ENCODE results near the gene WNK4. TPM values are rescaled to one million over a fixed set of nuclear protein-coding genes. Genes with fewer than 3 reads are reported as not detected.

WNK4 gene
- total and polyA plus RNA-seq, 4 donors = 0.09 to 0.77 (median 0.45) TPM

- no peak for TF ChIP-seq CTCF (IDR thresholded peaks at IDR 0.05; ENCODE audit: control extremely low read depth, extremely low read depth)
- peaks cover 0 to 2% (median 0%) of the 10 kb centered on the region in 5 donors for H3K4me1 ChIP-seq (ENCODE audit: control insufficient read depth in 5 of 5, insufficient read depth in 5 of 5, low read length in 5 of 5)
- H3K27me3 ChIP-seq (ENCODE audit: control insufficient read depth in 3 of 3, insufficient read depth in 3 of 3, low read length in 2 of 3) = no peaks in the 10 kb centered on the region
- peak; percentile 52 to 86 (median 65) for DNase-seq
- H3K27ac ChIP-seq (ENCODE audit: low read depth in 1 of 2, low read length in 1 of 2) = peak overlapping the region in 1 of 2 donors; percentile 76
- peaks cover 27 to 52% (median 36%) of the 10 kb centered on the region in 4 donors for H3K36me3 ChIP-seq (ENCODE audit: control insufficient read depth in 4 of 4, insufficient read depth in 4 of 4, low read length in 4 of 4)
- H3K9me3 ChIP-seq (ENCODE audit: control insufficient read depth in 4 of 4, insufficient read depth in 3 of 4, low read length in 3 of 4) = no peaks in the 10 kb centered on the region
- no peak overlapping the region for H3K4me3 ChIP-seq
- ATAC-seq (ENCODE audit: insufficient read depth, low FRiP score) = peak; percentile 34
- no peak overlapping the region for H3K9ac ChIP-seq (ENCODE audit: insufficient read depth in 1 of 2, low read length in 2 of 2)
- 47 to 52% methylated on average over 8 of the region's 8 CpGs for WGBS, 2 donors
Observed at GRCh38 chr17:42814633-42815399, 34.4 kb downstream of the WNK4 start.

- peaks cover 27 to 57% (median 33%) of the 10 kb centered on the region in 4 donors for H3K36me3 ChIP-seq (ENCODE audit: control insufficient read depth in 4 of 4, insufficient read depth in 4 of 4, low read length in 4 of 4)
- 73 to 76% methylated on average over 1 of the region's 1 CpG for WGBS, 2 donors
- no peak for DNase-seq
Observed at GRCh38 chr17:42817866-42818265, 37.5 kb downstream of the WNK4 start.

GRCh38 chr17:42818379-42818778, 38.0 kb downstream of the WNK4 start:
- no peak for ATAC-seq (ENCODE audit: insufficient read depth, low FRiP score)
- H3K36me3 ChIP-seq (ENCODE audit: control insufficient read depth in 4 of 4, insufficient read depth in 4 of 4, low read length in 4 of 4) = peaks cover 27 to 57% (median 33%) of the 10 kb centered on the region in 4 donors
- WGBS, 2 donors = 85 to 93% methylated on average over 5 of the region's 5 CpGs

More at GRCh38 chr17:42817866-42818265, 37.5 kb downstream of the WNK4 start:
- no peak overlapping the region for H3K27ac ChIP-seq (ENCODE audit: low read depth in 1 of 2, low read length in 1 of 2)
- peaks cover 0 to 2% (median 0%) of the 10 kb centered on the region in 5 donors for H3K4me1 ChIP-seq (ENCODE audit: control insufficient read depth in 5 of 5, insufficient read depth in 5 of 5, low read length in 5 of 5)
- H3K9me3 ChIP-seq (ENCODE audit: control insufficient read depth in 4 of 4, insufficient read depth in 3 of 4, low read length in 3 of 4) = no peaks in the 10 kb centered on the region
- H3K27me3 ChIP-seq (ENCODE audit: control insufficient read depth in 3 of 3, insufficient read depth in 3 of 3, low read length in 2 of 3) = no peaks in the 10 kb centered on the region
- no peak overlapping the region for H3K9ac ChIP-seq (ENCODE audit: insufficient read depth in 1 of 2, low read length in 2 of 2)
- no peak overlapping the region for H3K4me3 ChIP-seq
- no peak for TF ChIP-seq CTCF (IDR thresholded peaks at IDR 0.05; ENCODE audit: control extremely low read depth, extremely low read depth)
- ATAC-seq (ENCODE audit: insufficient read depth, low FRiP score) = no peak

More at GRCh38 chr17:42818379-42818778, 38.0 kb downstream of the WNK4 start:
- H3K4me3 ChIP-seq = no peak overlapping the region
- no peak for DNase-seq
- no peaks in the 10 kb centered on the region for H3K27me3 ChIP-seq (ENCODE audit: control insufficient read depth in 3 of 3, insufficient read depth in 3 of 3, low read length in 2 of 3)
- no peak overlapping the region for H3K27ac ChIP-seq (ENCODE audit: low read depth in 1 of 2, low read length in 1 of 2)
- no peaks in the 10 kb centered on the region for H3K9me3 ChIP-seq (ENCODE audit: control insufficient read depth in 4 of 4, insufficient read depth in 3 of 4, low read length in 3 of 4)
- H3K4me1 ChIP-seq (ENCODE audit: control insufficient read depth in 5 of 5, insufficient read depth in 5 of 5, low read length in 5 of 5) = peaks cover 0 to 6% (median 2%) of the 10 kb centered on the region in 5 donors
- no peak for TF ChIP-seq CTCF (IDR thresholded peaks at IDR 0.05; ENCODE audit: control extremely low read depth, extremely low read depth)
- H3K9ac ChIP-seq (ENCODE audit: insufficient read depth in 1 of 2, low read length in 2 of 2) = no peak overlapping the region
